GM12875 (cell line): ENCODE measurements around the gene NDEL1.
"Not testable (repeated sequence)": the region's sequence is repeated elsewhere in the genome, so short reads cannot be mapped to it uniquely, and the experiment has no call there.

Experiments used
- H3K4me3 ChIP-seq: one replicate; pipeline ENCODE4 v1.5.1; 2011; ENCODE audit warnings: low read depth, low read length, control low read depth
- TF ChIP-seq, protein P1 (sequence below): IDR thresholded peaks from 2 replicates; pipeline ENCODE4 v1.5.1; 2011; ENCODE audit warnings: low read depth, mild to moderate bottlenecking, control low read depth, inconsistent platforms, low read length, moderate library complexity, borderline replicate concordance; ENCODE audit not compliant: insufficient read depth

NDEL1 gene

GRCh38 chr17:8393470-8394231 is 42.0 kb upstream of the NDEL1 start:
- no peak overlapping the region for H3K4me3 ChIP-seq
- TF ChIP-seq, protein P1, sequence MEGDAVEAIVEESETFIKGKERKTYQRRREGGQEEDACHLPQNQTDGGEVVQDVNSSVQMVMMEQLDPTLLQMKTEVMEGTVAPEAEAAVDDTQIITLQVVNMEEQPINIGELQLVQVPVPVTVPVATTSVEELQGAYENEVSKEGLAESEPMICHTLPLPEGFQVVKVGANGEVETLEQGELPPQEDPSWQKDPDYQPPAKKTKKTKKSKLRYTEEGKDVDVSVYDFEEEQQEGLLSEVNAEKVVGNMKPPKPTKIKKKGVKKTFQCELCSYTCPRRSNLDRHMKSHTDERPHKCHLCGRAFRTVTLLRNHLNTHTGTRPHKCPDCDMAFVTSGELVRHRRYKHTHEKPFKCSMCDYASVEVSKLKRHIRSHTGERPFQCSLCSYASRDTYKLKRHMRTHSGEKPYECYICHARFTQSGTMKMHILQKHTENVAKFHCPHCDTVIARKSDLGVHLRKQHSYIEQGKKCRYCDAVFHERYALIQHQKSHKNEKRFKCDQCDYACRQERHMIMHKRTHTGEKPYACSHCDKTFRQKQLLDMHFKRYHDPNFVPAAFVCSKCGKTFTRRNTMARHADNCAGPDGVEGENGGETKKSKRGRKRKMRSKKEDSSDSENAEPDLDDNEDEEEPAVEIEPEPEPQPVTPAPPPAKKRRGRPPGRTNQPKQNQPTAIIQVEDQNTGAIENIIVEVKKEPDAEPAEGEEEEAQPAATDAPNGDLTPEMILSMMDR = no peak

DNA sequence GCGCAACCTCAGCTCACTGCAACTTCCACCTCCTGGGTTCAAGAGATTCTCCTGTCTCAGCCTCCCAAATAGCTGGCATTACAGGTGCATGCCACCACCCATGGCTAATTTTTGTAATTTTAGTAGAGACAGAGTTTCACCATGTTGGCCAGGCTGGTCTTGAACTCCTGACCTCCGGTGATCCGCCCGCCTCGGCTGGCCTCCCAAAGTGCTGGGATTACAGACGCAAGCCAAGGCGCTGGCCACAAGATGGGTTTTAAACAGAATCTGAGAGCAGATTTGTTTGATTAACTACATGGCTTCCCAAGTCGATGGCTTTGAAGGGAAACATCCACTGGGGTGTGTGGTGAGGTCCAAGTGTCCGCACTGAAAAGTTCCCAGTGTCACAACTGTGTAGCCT is 41.2 kb upstream of the NDEL1 start:
- H3K4me3 ChIP-seq = not testable (repeated sequence)

DNA sequence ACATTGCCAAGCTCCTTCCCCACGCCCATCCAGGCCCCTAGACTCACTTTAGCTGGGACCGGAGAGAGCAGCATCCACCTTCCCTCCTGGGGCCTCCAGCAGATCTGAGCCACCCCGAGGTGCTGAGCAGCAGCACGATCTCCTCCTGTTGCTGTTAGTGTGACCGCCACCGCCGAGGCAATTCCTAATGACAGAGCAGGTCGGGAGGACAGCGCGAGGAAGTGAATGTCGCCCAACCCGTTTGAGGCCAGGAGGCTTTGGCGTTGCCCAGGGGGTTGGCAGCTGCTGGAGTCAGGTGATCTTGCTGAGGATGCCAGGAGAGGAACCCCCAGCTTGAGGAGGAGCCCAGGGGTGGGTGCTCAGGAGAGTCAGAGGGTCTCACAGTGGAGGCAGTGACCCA is 38.0 kb upstream of the NDEL1 start, which contains the start of gene RNF222:
RNF222 (minus strand) TSS at position 192 of the 400 bp plus-strand sequence. CDS start 4,366 bp downstream, outside the sequence.
- TF ChIP-seq, protein P1 = no peak
- no peak within 1 kb of the TSS for H3K4me3 ChIP-seq

- TF ChIP-seq, protein P1 = no peak
- H3K4me3 ChIP-seq = no peak overlapping the region
These were observed 36.7 kb upstream of the NDEL1 start for GRCh38 chr17:8398980-8399379.

GRCh38 chr17:8401107-8401506 is 34.6 kb upstream of the NDEL1 start:
- TF ChIP-seq, protein P1 = no peak

DNA sequence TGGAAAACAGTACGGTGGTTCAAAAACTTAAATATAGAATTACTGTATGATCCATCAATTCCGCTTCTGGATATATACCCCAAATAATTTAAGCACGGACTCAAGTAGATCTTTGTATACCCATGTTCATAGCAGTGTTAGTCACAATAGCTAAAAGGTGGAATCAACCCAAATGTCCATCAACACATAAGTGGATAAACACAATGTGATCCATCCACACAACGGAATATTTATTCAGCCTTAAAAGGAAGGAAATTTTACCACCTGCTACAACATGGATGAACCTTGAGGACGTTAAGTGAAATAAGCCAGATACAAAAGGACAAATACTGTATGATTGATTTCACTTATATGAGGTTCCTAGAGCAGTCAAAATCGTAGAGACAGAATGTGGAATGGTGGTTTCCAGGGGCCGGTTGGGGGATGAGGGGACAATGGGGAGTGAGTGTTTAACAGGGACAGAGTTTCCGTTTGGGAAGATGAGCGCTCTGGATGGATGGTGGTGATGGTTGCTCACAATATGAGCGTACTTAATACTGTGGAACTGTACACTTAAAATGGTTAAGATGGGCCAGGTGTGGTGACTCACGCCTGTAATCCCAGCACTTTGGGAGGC is 32.7 kb upstream of the NDEL1 start:
- no peak overlapping the region for H3K4me3 ChIP-seq
- TF ChIP-seq, protein P1 = no peak

More at GRCh38 chr17:8401107-8401506, 34.6 kb upstream of the NDEL1 start:
- H3K4me3 ChIP-seq = no peak overlapping the region

GRCh38 chr17:8405499-8406016 is 30.1 kb upstream of the NDEL1 start:
- TF ChIP-seq, protein P1 = no peak
- no peak overlapping the region for H3K4me3 ChIP-seq
